ENCODE results near the gene ERBB4.
"Not testable (repeated sequence)": the region's sequence is repeated elsewhere in the genome, so short reads cannot be mapped to it uniquely, and the experiment has no call there.

ERBB4 gene

DNA sequence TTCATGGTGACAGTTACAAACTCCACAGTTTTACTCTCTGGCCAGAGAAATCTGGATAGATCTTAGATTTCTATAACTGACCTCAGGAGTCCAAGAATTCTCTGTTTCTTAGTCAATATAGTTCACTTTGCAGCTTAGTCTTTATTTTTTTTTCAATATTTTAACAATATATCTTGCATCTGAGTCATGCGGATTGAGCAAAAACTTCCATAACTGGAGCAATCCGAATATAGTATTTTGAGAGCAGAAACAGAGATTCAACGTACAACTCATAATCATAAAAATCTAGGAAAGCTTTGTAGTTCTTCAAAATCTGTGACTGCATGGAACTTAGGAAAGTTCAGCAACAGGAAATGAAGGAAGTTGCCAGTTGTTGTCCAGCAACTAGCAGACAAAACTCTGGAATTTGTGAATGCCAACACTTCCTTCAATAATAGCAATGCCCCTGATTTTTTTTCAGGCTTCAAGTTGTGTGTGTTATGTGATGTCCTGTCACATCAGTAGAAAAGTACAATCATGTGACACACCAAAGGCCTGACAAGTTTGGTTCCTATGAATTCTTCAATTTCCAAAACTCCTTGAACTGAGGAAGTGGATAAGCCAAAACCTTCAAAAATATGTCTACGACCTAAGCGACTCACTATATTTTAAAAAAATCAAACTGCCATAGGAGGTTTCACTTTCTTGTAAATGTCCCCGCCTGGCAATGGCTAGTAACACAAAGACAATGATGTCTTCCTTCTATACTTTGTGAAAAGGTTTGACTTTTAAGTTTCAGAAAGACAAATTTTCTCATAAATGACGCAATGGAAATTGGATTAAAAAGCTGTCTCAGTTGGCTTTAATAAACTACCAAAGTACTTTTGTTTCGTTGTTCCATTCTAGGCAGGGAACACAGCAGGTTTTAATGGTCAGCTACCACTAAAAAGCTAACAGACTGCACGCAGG, 510.6 kb downstream of the ERBB4 start:
- no peak for DNase-seq (ENCODE audit: extremely low read depth in 1 of 2, low read depth in 1 of 2)

DNA sequence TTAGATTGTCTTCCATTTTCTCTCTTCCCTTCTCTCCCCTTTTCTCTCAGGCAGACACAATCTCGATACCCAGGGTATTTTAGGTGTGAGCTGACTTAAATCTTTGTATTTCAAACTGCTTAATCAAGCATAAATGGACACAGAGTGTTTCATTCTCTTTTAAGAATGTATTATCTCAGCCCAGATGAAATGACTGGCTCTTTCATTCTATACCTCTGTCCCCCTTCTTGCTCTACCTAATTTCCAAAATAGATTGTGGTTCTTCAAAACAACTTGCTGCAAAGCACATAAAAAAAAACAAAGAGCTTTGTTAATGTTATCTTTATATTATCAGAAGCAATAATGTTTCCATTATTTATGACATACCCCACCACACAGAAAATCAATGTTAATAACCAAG, 514.6 kb downstream of the ERBB4 start:
- DNase-seq (ENCODE audit: extremely low read depth in 1 of 2, low read depth in 1 of 2), result no peak

DNA sequence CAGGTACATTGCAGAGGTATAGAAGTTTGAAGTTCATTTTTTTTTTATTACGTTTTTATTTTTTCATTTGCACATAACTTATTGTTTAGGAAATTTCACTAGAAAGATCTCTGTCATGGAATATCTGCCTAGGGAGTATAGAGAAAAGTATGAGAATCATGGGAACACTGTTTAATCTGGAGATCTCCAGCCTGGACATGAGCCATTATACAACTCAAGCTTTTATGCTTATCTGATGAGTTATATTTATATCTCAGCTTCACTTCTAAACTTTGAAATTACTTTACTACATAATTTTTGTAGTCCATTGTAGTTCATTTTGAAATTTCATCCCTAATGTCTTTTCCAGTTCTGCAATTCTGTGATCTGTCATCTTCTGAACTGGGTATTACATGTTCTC, 515.6 kb downstream of the ERBB4 start:
- DNase-seq (ENCODE audit: extremely low read depth in 1 of 2, low read depth in 1 of 2), result no peak

DNA sequence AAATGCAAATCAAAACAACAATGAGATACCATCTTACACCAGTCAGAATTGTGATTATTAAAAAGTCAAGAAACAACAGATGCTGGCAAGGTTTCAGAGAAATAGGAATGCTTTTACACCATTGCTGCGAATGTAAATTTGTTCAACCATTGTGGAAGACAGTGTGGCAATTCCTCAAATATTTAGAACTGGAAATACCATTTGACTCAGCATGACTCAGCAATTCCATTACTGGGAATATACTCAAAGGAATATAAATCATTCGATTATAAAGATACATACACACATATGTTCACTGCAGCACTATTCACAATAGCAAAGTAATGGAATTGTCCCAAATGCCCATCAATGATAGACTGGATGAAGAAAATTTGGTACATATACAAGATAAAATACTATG, 516.7 kb downstream of the ERBB4 start:
- DNase-seq (ENCODE audit: extremely low read depth in 1 of 2, low read depth in 1 of 2), result no peak

- no peak for DNase-seq (ENCODE audit: extremely low read depth in 1 of 2, low read depth in 1 of 2)
These were observed 523.0 kb downstream of the ERBB4 start for GRCh38 chr2:212015588-212015987.

DNA sequence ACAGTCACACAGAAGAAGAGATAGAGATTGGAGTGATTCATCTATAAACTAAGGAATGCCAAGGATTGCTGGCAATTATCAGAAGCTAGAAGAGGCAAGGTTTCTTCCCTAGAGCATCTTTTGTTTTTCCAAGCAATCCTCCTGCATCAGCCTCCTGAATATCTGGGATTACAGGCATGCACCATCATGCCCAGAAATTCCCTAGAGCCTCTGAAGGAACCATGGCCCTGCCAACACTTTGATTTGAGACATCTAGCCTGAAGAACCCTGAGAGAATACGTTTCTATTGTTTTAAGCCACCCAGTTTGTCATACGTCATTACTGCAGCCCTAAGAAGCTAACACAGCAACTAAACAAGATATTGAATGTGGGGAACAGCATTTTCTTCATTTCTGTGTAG, 525.0 kb downstream of the ERBB4 start:
- no peak for DNase-seq (ENCODE audit: extremely low read depth in 1 of 2, low read depth in 1 of 2)

GRCh38 chr2:212010305-212010704, 528.3 kb downstream of the ERBB4 start:
- DNase-seq (ENCODE audit: extremely low read depth in 1 of 2, low read depth in 1 of 2), result not testable (repeated sequence)

DNA sequence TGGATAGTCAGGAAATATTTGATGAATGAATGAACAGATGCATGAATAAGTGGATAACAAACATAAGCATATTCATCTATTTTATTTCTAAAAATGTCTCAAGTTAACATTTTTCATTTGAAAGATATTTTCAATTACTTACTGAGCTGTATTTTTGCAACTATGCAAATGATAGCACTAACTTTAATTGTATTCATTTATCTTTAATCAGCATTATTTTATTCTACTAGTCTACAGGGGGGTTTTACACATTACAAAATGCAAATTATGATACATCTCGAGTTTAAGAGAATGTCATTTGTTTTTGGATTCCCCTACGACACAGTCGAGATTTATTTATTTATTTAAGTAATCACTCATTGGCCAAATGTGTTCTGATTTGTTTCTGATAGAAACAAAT, 530.6 kb downstream of the ERBB4 start:
- DNase-seq (ENCODE audit: extremely low read depth in 1 of 2, low read depth in 1 of 2), result no peak

GRCh38 chr2:212005085-212005671, 533.4 kb downstream of the ERBB4 start:
- DNase-seq (ENCODE audit: extremely low read depth in 1 of 2, low read depth in 1 of 2), result no peak

- no peak for DNase-seq (ENCODE audit: extremely low read depth in 1 of 2, low read depth in 1 of 2)
These were observed 537.3 kb downstream of the ERBB4 start for GRCh38 chr2:212001325-212001724.

GRCh38 chr2:211996857-211997256, 541.7 kb downstream of the ERBB4 start:
- no peak for DNase-seq (ENCODE audit: extremely low read depth in 1 of 2, low read depth in 1 of 2)

- DNase-seq (ENCODE audit: extremely low read depth in 1 of 2, low read depth in 1 of 2), result no peak
These were observed 543.8 kb downstream of the ERBB4 start for GRCh38 chr2:211994806-211995205.

DNA sequence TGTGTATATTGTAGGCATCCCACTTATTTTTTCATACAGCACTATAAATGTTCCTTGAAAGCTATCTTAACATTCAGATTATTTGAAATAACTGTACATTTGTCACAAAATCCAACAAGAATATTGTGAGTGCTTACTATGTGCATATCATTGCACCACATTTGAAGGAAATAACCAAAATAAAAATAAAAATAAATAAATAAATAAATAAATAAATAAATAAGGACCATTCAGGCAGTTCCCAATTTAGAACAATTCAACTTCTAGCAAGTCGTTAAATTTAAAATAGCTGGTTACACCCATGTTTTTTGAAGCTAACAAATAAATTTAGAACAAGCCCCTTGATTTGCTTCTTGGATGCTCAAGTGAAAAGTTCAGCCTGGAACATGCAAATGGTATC, 548.3 kb downstream of the ERBB4 start:
- DNase-seq (ENCODE audit: extremely low read depth in 1 of 2, low read depth in 1 of 2), result no peak

GRCh38 chr2:211986313-211986712, 552.3 kb downstream of the ERBB4 start:
- DNase-seq (ENCODE audit: extremely low read depth in 1 of 2, low read depth in 1 of 2), result no peak

DNA sequence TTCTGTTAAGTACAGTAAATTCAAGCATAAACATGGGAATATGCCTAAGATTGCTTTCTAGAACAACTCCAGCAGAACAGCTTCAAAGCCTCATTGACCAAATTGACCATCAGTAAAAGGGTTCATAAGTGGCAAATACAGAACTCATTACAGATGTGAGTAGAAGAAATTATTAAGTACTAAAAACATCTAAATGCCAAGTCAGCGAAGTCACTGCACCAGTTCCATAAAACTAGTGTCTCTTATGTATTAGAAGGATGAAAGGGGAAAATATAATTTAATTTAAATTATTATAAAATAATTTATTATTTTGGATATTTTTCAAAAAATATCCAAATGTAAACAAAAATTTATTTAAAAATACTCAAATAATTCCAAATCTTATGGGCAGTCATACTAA, 553.2 kb downstream of the ERBB4 start:
- DNase-seq (ENCODE audit: extremely low read depth in 1 of 2, low read depth in 1 of 2), result no peak

DNA sequence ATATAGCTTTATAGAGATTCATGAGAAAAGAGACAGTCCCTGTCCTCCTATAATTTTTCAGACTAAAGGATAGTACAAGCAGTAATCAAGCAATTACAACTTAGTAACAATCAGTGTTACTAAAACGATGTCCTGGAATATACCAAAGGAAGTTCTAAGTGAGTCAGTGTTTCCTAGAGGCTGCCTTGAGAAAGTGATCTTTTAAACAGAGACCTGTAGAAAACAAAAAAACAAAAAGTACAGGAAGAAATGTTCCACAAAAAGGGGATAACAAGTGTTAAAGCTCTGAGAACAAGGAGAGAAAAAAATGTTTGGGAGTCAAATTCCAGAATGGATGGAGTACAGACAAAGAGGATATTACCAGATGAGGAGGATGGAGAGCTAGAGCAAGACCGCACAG, 556.4 kb downstream of the ERBB4 start:
- DNase-seq (ENCODE audit: extremely low read depth in 1 of 2, low read depth in 1 of 2), result no peak

GRCh38 chr2:211981451-211981850, 557.2 kb downstream of the ERBB4 start:
- no peak for DNase-seq (ENCODE audit: extremely low read depth in 1 of 2, low read depth in 1 of 2)

DNA sequence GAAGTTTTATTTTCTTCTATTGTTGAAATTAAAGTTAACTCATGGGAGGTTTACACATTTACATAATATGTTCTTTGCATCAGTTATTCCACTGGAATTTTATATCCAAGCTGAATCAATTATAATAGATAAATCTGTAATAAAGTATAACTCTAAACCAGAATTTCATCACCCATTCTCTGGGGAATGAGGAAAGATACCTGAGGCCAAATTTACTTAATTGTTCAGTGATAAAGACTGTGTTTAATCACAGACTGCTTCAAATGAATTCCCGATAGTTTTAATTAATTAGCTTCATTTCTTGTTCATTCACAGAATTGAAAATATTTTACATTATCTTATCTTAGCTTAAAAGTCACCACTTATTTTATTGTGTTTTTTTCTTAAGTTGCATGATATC, 562.5 kb downstream of the ERBB4 start:
- DNase-seq (ENCODE audit: extremely low read depth in 1 of 2, low read depth in 1 of 2), result no peak

GRCh38 chr2:211967234-211967633, 571.4 kb downstream of the ERBB4 start:
- DNase-seq (ENCODE audit: extremely low read depth in 1 of 2, low read depth in 1 of 2), result no peak

- no peak for DNase-seq (ENCODE audit: extremely low read depth in 1 of 2, low read depth in 1 of 2)
These were observed 574.6 kb downstream of the ERBB4 start for GRCh38 chr2:211963969-211964368.

GRCh38 chr2:211957799-211958198, 580.8 kb downstream of the ERBB4 start:
- DNase-seq (ENCODE audit: extremely low read depth in 1 of 2, low read depth in 1 of 2), result no peak

DNA sequence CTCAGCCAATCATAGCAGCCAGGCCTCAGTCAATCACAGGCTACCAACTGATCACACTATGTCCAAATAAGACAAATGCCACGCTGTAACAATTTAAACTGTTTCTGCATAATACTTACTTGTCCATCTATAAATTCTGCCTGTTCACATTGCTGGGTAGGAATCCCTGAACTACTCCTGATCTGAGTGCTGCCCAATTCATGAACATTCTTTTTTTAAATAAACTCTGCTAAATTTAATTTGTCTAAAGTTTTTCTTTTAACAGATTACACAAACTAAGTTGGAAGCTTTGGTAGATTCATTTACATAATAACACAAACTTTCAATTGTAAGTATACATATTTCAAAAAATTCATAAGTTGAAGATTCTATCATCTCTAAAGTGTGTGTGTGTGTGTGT, 583.0 kb downstream of the ERBB4 start:
- DNase-seq (ENCODE audit: extremely low read depth in 1 of 2, low read depth in 1 of 2), result no peak
